Liver (tissue), 9 donors: Measurements from ENCODE around the gene ABLIM2. TPM values are rescaled to one million over a fixed set of nuclear protein-coding genes. Genes with fewer than 3 reads are reported as not detected.

Experiments used
- DNase-seq: peaks from one replicate; pipeline ENCODE4 v3.0.0-alpha.2; 2017; ENCODE audit warnings: low spot score
- H3K27ac ChIP-seq, 2 donors: one replicate each; pipeline ENCODE4 v1.7.0; 2013; ENCODE audit warnings: inconsistent platforms in 2 of 2, low read length in 2 of 2, control low read depth in 1 of 2, low read depth in 1 of 2, mild to moderate bottlenecking in 1 of 2
- H3K27me3 ChIP-seq, 4 donors: one replicate each; pipeline versions ENCODE4 v1.6.1 to v1.7.0; 2013; ENCODE audit warnings: low read length in 3 of 4, inconsistent platforms in 1 of 4, mild to moderate bottlenecking in 1 of 4, moderate library complexity in 1 of 4; ENCODE audit not compliant: control insufficient read depth in 4 of 4, insufficient read depth in 4 of 4
- H3K36me3 ChIP-seq, 4 donors: one replicate each; pipeline versions ENCODE4 v1.6.1 to v1.7.0; 2013; ENCODE audit warnings: low read length in 3 of 4, mild to moderate bottlenecking in 3 of 4, low read depth in 1 of 4, moderate library complexity in 1 of 4; ENCODE audit not compliant: control insufficient read depth in 4 of 4, insufficient read depth in 3 of 4
- H3K4me1 ChIP-seq, 4 donors: one replicate each; pipeline versions ENCODE4 v1.6.1 to v1.7.0; 2013; ENCODE audit warnings: low read length in 3 of 4, mild to moderate bottlenecking in 3 of 4, moderate library complexity in 1 of 4; ENCODE audit not compliant: control insufficient read depth in 4 of 4, insufficient read depth in 4 of 4
- H3K4me3 ChIP-seq, 3 donors: one replicate each; pipeline versions ENCODE4 v1.6.1 to v1.7.0; 2013; ENCODE audit warnings: low read length in 3 of 3, control low read depth in 1 of 3, low read depth in 1 of 3, mild to moderate bottlenecking in 1 of 3
- H3K9ac ChIP-seq, 2 donors: one replicate each; pipeline ENCODE4 v1.7.0; 2013; ENCODE audit warnings: low read length in 2 of 2, mild to moderate bottlenecking in 2 of 2, moderate library complexity in 2 of 2, control low read depth in 1 of 2, low read depth in 1 of 2
- H3K9me3 ChIP-seq, 4 donors: one replicate each; pipeline versions ENCODE4 v1.6.1 to v1.7.0; 2013; ENCODE audit warnings: low read length in 3 of 4; ENCODE audit not compliant: control insufficient read depth in 4 of 4
- EGR1 ChIP-seq, 2 donors: IDR thresholded peaks; 2 replicates each; pipeline ENCODE4 v1.6.1; 2016 to 2018; ENCODE audit warnings: antibody characterized with exemption in 2 of 2, low read depth in 2 of 2
- FOXA1 ChIP-seq: IDR thresholded peaks from 2 replicates; pipeline ENCODE4 v1.6.1; 2016; ENCODE audit warnings: antibody characterized with exemption
- FOXA2 ChIP-seq: IDR thresholded peaks from 2 replicates; pipeline ENCODE4 v1.6.1; 2016; ENCODE audit warnings: antibody characterized with exemption
- GABPA ChIP-seq, 2 donors: IDR thresholded peaks in 1 of 2; conservative IDR thresholded peaks in 1 of 2; 2 replicates each; pipeline ENCODE4 v1.6.1; 2016; ENCODE audit warnings: antibody characterized with exemption in 2 of 2, mild to moderate bottlenecking in 1 of 2, moderate library complexity in 1 of 2
- HNF4A ChIP-seq, 2 donors: conservative IDR thresholded peaks; 2 replicates each; pipeline ENCODE4 v1.6.1; 2016; ENCODE audit warnings: antibody characterized with exemption in 2 of 2, mild to moderate bottlenecking in 2 of 2
- HNF4G ChIP-seq: IDR thresholded peaks from 2 replicates; pipeline ENCODE4 v1.6.1; 2016; ENCODE audit warnings: antibody characterized with exemption
- JUND ChIP-seq, 2 donors: IDR thresholded peaks; 2 replicates each; pipeline ENCODE4 v1.6.1; 2016; ENCODE audit warnings: antibody characterized with exemption in 2 of 2
- NR2F2 ChIP-seq: IDR thresholded peaks from 2 replicates; pipeline ENCODE4 v1.6.1; 2016; ENCODE audit warnings: antibody characterized with exemption
- RAD21 ChIP-seq, 2 donors: IDR thresholded peaks; 2 replicates each; pipeline ENCODE4 v1.6.1; 2016; ENCODE audit warnings: antibody characterized with exemption in 2 of 2, mild to moderate bottlenecking in 2 of 2
- RXRA ChIP-seq, 2 donors: IDR thresholded peaks; 2 replicates each; pipeline ENCODE4 v1.6.1; 2017 to 2018; ENCODE audit warnings: antibody characterized with exemption in 2 of 2, mild to moderate bottlenecking in 1 of 2
- SP1 ChIP-seq: IDR thresholded peaks from 2 replicates; pipeline ENCODE4 v1.6.1; 2018; ENCODE audit warnings: antibody characterized with exemption, mild to moderate bottlenecking
- TAF1 ChIP-seq: conservative IDR thresholded peaks from 2 replicates; pipeline ENCODE4 v1.6.1; 2016; ENCODE audit warnings: antibody characterized with exemption, mild to moderate bottlenecking
- YY1 ChIP-seq: IDR thresholded peaks from 2 replicates; pipeline ENCODE4 v1.6.1; 2016; ENCODE audit warnings: antibody characterized with exemption, mild to moderate bottlenecking
- WGBS: extraction: QIAGEN DNeasy Blood & Tissue Kit; methylation state at CpG from one replicate; pipeline ENCODE4 v1.1.7; 2013; 5-methylcytosine and 5-hydroxymethylcytosine counted together
- polyA plus RNA-seq, 2 donors: library from polyadenylated mRNA; stranded (reverse) in 1 of 2; unstranded in 1 of 2; fragments of 200-250 nt in 1 of 2; fragments of >200 nt in 1 of 2; fragmentation: Nextera tagmentation in 1 of 2; extraction: Ambion mirVana in 1 of 2; gene quantifications; one replicate each; pipeline versions ENCODE4 v1.2.1 to v1.2.3, GENCODE V29; 2013 to 2015
- total RNA-seq, 2 donors: library from RNA; depleted of rRNA; stranded (reverse); fragments of >200 nt; gene quantifications; one replicate each; pipeline ENCODE4 v1.2.3, GENCODE V29; 2014
- TF ChIP-seq, protein P1 (sequence below): IDR thresholded peaks from 2 replicates; pipeline ENCODE4 v1.6.1; 2016; ENCODE audit warnings: antibody characterized with exemption, mild to moderate bottlenecking
- TF ChIP-seq, protein P2 (sequence below): IDR thresholded peaks from 2 replicates; pipeline ENCODE4 v1.6.1; 2016; ENCODE audit warnings: antibody characterized with exemption
- TF ChIP-seq, protein P3 (sequence below): IDR thresholded peaks from 2 replicates; pipeline ENCODE4 v1.6.1; 2016; ENCODE audit warnings: antibody characterized with exemption
- TF ChIP-seq, protein P4 (sequence below): fragments of 150-350 bp; IDR thresholded peaks from 2 replicates; pipeline ENCODE4 v1.5.1; 2017; ENCODE audit warnings: improper control_type of control experiment, low read depth, low read length; ENCODE audit not compliant: missing input control
- TF ChIP-seq, protein P5 (sequence below): IDR thresholded peaks from 2 replicates; pipeline ENCODE4 v1.6.1; 2016; ENCODE audit warnings: antibody characterized with exemption
- donor health status: healthy.
- donor health status: healthy.
- donor health status: healthy.
- donor health status: healthy.
- donor health status: healthy.

The ABLIM2 gene
- total and polyA plus RNA-seq, 4 donors = 0.75 to 2.5 (median 0.93) TPM

DNA sequence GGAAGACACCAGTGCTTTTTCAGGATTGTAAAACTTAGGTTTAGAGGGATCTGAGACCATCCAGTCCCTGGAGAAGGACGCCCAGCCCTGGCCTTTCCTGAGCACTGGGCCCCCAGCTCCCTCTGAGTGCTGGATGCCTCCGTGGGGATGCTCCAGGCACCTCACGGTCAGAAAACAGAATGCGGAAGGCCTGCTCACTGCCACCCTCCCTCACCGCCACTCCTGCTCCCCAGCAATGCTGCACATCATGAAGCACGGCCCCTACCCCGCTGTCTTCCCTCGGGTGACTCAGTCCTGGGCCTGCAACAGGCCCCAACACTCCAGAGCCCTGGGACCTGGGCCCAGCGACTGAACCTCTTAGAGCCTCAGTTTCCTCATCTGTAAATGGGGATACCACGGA lies 26.2 kb downstream of the ABLIM2 start (continued):
- TF ChIP-seq, protein P1, sequence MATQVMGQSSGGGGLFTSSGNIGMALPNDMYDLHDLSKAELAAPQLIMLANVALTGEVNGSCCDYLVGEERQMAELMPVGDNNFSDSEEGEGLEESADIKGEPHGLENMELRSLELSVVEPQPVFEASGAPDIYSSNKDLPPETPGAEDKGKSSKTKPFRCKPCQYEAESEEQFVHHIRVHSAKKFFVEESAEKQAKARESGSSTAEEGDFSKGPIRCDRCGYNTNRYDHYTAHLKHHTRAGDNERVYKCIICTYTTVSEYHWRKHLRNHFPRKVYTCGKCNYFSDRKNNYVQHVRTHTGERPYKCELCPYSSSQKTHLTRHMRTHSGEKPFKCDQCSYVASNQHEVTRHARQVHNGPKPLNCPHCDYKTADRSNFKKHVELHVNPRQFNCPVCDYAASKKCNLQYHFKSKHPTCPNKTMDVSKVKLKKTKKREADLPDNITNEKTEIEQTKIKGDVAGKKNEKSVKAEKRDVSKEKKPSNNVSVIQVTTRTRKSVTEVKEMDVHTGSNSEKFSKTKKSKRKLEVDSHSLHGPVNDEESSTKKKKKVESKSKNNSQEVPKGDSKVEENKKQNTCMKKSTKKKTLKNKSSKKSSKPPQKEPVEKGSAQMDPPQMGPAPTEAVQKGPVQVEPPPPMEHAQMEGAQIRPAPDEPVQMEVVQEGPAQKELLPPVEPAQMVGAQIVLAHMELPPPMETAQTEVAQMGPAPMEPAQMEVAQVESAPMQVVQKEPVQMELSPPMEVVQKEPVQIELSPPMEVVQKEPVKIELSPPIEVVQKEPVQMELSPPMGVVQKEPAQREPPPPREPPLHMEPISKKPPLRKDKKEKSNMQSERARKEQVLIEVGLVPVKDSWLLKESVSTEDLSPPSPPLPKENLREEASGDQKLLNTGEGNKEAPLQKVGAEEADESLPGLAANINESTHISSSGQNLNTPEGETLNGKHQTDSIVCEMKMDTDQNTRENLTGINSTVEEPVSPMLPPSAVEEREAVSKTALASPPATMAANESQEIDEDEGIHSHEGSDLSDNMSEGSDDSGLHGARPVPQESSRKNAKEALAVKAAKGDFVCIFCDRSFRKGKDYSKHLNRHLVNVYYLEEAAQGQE = no peak
- TF ChIP-seq NR2F2 = no peak
- TF ChIP-seq, protein P2, sequence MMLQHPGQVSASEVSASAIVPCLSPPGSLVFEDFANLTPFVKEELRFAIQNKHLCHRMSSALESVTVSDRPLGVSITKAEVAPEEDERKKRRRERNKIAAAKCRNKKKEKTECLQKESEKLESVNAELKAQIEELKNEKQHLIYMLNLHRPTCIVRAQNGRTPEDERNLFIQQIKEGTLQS = no peak

DNA sequence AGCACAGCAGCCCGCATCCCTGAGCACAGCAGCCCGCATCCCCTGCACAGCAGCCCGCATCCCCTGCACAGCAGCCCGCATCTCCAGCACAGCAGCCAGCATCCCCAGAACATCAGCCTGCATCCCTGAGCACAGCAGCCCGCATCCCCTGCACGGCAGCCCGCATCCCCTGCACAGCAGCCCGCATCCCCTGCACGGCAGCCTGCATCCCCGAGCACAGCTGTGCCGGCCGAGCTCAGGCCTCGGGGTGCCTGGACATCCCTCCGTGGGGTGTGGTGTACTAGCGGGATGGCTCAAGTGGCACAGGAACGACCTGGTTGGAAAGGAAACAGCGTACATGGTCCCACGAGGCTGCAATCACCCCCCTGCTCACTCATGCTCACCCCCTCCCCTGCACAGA lies 26.8 kb downstream of the ABLIM2 start:
- no peaks in the 10 kb centered on the region for H3K9me3 ChIP-seq
- no peaks in the 10 kb centered on the region for H3K36me3 ChIP-seq
- no peak overlapping the region for H3K9ac ChIP-seq
- DNase-seq = no peak
- WGBS = 83% methylated on average over 18 of the region's 18 CpGs
- no peaks in the 10 kb centered on the region for H3K4me1 ChIP-seq
- no peak for TF ChIP-seq FOXA1
- no peak for TF ChIP-seq GABPA (IDR thresholded peaks at IDR 0.05 in 1 of 2, conservative IDR thresholded peaks at IDR 0.05 in 1 of 2)
- TF ChIP-seq NR2F2 = no peak
- TF ChIP-seq RAD21 (IDR thresholded peaks at IDR 0.05) = no peak
- TF ChIP-seq JUND (IDR thresholded peaks at IDR 0.05) = no peak
- no peak for TF ChIP-seq HNF4A (conservative IDR thresholded peaks at IDR 0.05)
- TF ChIP-seq FOXA2 = no peak
- no peak for TF ChIP-seq HNF4G
- TF ChIP-seq TAF1 = no peak
- TF ChIP-seq, protein P1 = no peak
- TF ChIP-seq, protein P2 = no peak
- TF ChIP-seq, protein P3, sequence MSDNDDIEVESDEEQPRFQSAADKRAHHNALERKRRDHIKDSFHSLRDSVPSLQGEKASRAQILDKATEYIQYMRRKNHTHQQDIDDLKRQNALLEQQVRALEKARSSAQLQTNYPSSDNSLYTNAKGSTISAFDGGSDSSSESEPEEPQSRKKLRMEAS = no peak
- TF ChIP-seq EGR1 (IDR thresholded peaks at IDR 0.05; ENCODE audit: low read depth in 2 of 2) = no peak
- no peak for TF ChIP-seq RXRA (IDR thresholded peaks at IDR 0.05)
- no peak for TF ChIP-seq SP1
- TF ChIP-seq, protein P4, sequence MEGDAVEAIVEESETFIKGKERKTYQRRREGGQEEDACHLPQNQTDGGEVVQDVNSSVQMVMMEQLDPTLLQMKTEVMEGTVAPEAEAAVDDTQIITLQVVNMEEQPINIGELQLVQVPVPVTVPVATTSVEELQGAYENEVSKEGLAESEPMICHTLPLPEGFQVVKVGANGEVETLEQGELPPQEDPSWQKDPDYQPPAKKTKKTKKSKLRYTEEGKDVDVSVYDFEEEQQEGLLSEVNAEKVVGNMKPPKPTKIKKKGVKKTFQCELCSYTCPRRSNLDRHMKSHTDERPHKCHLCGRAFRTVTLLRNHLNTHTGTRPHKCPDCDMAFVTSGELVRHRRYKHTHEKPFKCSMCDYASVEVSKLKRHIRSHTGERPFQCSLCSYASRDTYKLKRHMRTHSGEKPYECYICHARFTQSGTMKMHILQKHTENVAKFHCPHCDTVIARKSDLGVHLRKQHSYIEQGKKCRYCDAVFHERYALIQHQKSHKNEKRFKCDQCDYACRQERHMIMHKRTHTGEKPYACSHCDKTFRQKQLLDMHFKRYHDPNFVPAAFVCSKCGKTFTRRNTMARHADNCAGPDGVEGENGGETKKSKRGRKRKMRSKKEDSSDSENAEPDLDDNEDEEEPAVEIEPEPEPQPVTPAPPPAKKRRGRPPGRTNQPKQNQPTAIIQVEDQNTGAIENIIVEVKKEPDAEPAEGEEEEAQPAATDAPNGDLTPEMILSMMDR = no peak
- TF ChIP-seq, protein P5, sequence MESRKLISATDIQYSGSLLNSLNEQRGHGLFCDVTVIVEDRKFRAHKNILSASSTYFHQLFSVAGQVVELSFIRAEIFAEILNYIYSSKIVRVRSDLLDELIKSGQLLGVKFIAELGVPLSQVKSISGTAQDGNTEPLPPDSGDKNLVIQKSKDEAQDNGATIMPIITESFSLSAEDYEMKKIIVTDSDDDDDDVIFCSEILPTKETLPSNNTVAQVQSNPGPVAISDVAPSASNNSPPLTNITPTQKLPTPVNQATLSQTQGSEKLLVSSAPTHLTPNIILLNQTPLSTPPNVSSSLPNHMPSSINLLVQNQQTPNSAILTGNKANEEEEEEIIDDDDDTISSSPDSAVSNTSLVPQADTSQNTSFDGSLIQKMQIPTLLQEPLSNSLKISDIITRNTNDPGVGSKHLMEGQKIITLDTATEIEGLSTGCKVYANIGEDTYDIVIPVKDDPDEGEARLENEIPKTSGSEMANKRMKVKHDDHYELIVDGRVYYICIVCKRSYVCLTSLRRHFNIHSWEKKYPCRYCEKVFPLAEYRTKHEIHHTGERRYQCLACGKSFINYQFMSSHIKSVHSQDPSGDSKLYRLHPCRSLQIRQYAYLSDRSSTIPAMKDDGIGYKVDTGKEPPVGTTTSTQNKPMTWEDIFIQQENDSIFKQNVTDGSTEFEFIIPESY = no peak
- no peak for TF ChIP-seq YY1
- no peak overlapping the region for H3K4me3 ChIP-seq
- no peaks in the 10 kb centered on the region for H3K27me3 ChIP-seq
- no peak overlapping the region for H3K27ac ChIP-seq
